Sigmoid colon (tissue), 7 donors: ENCODE data around the gene ZNF710. TPM values are rescaled to one million over a fixed set of nuclear protein-coding genes. Genes with fewer than 3 reads are reported as not detected.
A peak's percentile ranks its signal among the peaks of the same experiment; 100 is the strongest.
"Not testable (repeated sequence)": the region's sequence is repeated elsewhere in the genome, so short reads cannot be mapped to it uniquely, and the experiment has no call there.

ENCODE experiments used
- DNase-seq: peaks from one replicate; pipeline ENCODE4 v3.0.0-alpha.2; 2019
- H3K27ac ChIP-seq, 4 donors: fragments of 200-600 bp; sonication (generic); one replicate each; pipeline ENCODE4 v1.5.1; 2016 to 2019; ENCODE audit warnings: mild to moderate bottlenecking in 1 of 4
- H3K27me3 ChIP-seq, 3 donors: fragments of 200-600 bp; sonication (generic); one replicate each; pipeline ENCODE4 v1.5.1; 2019; ENCODE audit warnings: mild to moderate bottlenecking in 1 of 3
- H3K36me3 ChIP-seq, 4 donors: fragments of 200-600 bp; sonication (generic); one replicate each; pipeline ENCODE4 v1.5.1; 2016 to 2019
- H3K4me1 ChIP-seq, 4 donors: fragments of 200-600 bp; sonication (generic); one replicate each; pipeline ENCODE4 v1.5.1; 2017 to 2019
- H3K4me3 ChIP-seq, 4 donors: fragments of 200-600 bp; sonication (generic); one replicate each; pipeline ENCODE4 v1.5.1; 2017 to 2019; ENCODE audit warnings: mild to moderate bottlenecking in 2 of 4, moderate library complexity in 1 of 4
- H3K9me3 ChIP-seq, 4 donors: fragments of 200-600 bp in 3 of 4; sonication (generic) in 3 of 4; one replicate each; pipeline versions ENCODE4 v1.5.1 to v1.6.1; 2013 to 2019
- EP300 ChIP-seq, 4 donors: sonication (generic); formaldehyde crosslinking; IDR thresholded peaks; one replicate each; pipeline ENCODE4 v1.6.1; 2017; ENCODE audit warnings: antibody characterized with exemption in 4 of 4
- POLR2A ChIP-seq, 2 donors: fragments of 450-650 bp; IDR thresholded peaks; one replicate each; pipeline ENCODE4 v1.6.1; 2016; ENCODE audit warnings: antibody characterized with exemption in 2 of 2, mild to moderate bottlenecking in 2 of 2, moderate library complexity in 2 of 2
- POLR2AphosphoS5 ChIP-seq, 4 donors: sonication (generic); formaldehyde crosslinking; IDR thresholded peaks; one replicate each; pipeline ENCODE4 v1.6.1; 2017; ENCODE audit warnings: antibody characterized with exemption in 4 of 4
- WGBS, 2 donors: extraction: QIAGEN DNeasy Blood & Tissue Kit; methylation state at CpG; one replicate each; pipeline ENCODE4 v1.1.7; 2013; 5-methylcytosine and 5-hydroxymethylcytosine counted together
- intact Hi-C: fragments of 100-400 bp; cut with DNase I; formaldehyde crosslinking; loops from one replicate; pipeline ENCODE4 v1.15.1; 2023
- polyA plus RNA-seq, 3 donors: library from polyadenylated mRNA; stranded (reverse); fragments of 200-250 nt; gene quantifications; one replicate each; pipeline ENCODE4 v1.2.3, GENCODE V29; 2013
- total RNA-seq, 4 donors: library from RNA; depleted of rRNA; stranded (reverse); fragments of >200 nt; gene quantifications; one replicate each; pipeline ENCODE4 v1.1.0, GENCODE V29; 2016
- TF ChIP-seq, protein P1 (sequence below), 4 experiments: fragments of 450-650 bp in 3 of 4; fragments of 200-600 bp in 1 of 4; IDR thresholded peaks; one replicate each; pipeline ENCODE4 v1.5.1; 2016 to 2019; ENCODE audit warnings: antibody characterized with exemption in 4 of 4, mild to moderate bottlenecking in 3 of 4, moderate library complexity in 2 of 4
- donor health status: healthy with polysubstance abuse.
- donor health status: Bipolar disorder and iron deficiency.
- donor health status: healthy.

The ZNF710 gene
- total and polyA plus RNA-seq, 7 donors, result 5.3 to 28.2 (median 10.0) TPM

DNA sequence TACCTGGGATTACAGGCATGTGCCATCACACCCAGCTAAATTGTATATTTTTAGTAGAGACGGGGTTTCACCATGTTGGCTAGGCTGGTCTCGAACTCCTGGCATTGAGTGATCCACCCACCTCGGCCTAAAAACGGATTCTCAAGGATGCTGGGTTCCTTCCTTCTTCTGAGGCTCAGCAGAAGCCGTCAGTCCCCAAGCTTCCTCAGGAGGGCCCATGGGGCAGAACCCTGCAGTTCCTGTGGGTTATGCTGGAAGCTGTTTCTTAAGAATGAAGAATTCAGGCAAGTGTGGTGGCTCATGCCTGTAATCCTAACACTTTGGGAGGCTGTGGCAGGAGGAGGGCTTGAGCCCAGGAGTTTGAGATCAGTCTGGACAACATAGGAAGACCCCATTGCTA is 29.0 kb upstream of the ZNF710 start:
- TF ChIP-seq POLR2A (IDR thresholded peaks at IDR 0.05), result no peak
- TF ChIP-seq POLR2AphosphoS5 (IDR thresholded peaks at IDR 0.05), result no peak
- TF ChIP-seq EP300 (IDR thresholded peaks at IDR 0.05), result no peak
- TF ChIP-seq, protein P1, sequence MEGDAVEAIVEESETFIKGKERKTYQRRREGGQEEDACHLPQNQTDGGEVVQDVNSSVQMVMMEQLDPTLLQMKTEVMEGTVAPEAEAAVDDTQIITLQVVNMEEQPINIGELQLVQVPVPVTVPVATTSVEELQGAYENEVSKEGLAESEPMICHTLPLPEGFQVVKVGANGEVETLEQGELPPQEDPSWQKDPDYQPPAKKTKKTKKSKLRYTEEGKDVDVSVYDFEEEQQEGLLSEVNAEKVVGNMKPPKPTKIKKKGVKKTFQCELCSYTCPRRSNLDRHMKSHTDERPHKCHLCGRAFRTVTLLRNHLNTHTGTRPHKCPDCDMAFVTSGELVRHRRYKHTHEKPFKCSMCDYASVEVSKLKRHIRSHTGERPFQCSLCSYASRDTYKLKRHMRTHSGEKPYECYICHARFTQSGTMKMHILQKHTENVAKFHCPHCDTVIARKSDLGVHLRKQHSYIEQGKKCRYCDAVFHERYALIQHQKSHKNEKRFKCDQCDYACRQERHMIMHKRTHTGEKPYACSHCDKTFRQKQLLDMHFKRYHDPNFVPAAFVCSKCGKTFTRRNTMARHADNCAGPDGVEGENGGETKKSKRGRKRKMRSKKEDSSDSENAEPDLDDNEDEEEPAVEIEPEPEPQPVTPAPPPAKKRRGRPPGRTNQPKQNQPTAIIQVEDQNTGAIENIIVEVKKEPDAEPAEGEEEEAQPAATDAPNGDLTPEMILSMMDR (IDR thresholded peaks at IDR 0.05), result no peak
- Histone ChIP-seq H3K4me3 (no peak overlapping the region), H3K27ac (no peak overlapping the region), H3K9me3 (no peaks in the 10 kb centered on the region), H3K27me3 (no peaks in the 10 kb centered on the region), H3K4me1 (peaks cover 0 to 9% (median 0%) of the 10 kb centered on the region in 4 donors), H3K36me3 (no peaks in the 10 kb centered on the region)
- WGBS, 2 donors, result 73 to 74% methylated on average over 5 of the region's 5 CpGs
- intact Hi-C loops, result no loop called here
- no peak for DNase-seq

DNA sequence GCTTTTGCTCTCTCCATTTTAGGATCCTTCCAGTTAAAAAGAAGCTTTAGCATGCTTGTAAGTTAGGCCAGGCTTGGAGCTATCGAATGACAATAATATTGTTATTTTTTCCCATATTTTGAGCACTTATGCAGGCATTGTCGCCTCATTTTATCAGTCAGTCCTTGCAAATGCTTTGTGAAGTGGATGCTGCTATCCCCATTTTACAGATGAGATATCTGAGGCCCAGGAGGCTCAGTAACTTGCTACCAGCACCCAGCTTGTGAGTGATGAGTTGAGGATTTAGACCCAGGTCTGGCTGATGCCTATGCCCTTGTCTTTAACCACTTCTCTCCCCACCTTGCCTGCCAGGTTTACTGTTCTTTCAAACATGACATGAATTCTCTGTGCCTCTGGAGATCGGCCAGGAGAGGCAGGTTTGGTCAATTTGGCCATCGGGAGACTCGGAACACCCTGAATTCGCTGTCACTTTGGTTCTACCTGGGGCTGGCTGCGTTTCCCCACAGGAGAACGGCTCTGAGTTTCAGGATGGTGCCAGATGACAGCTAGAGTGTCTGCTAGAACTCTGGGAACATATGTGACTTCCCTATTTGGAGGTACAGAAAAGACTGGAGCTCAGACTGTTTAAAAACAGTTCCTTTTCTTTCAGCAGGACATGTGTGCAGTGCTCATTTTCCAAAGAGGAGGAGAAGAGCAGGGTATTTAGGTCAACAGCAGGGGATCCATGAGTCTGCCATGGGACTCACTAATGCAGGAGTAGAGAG is 25.5 kb upstream of the ZNF710 start:
- peak; percentile 39 for DNase-seq
- no peak for TF ChIP-seq EP300 (IDR thresholded peaks at IDR 0.05)
- TF ChIP-seq POLR2A (IDR thresholded peaks at IDR 0.05), result no peak
- TF ChIP-seq, protein P1 (IDR thresholded peaks at IDR 0.05), result no peak
- no peak for TF ChIP-seq POLR2AphosphoS5 (IDR thresholded peaks at IDR 0.05)
- Histone ChIP-seq H3K27me3 (no peaks in the 10 kb centered on the region), H3K27ac (no peak overlapping the region), H3K4me3 (no peak overlapping the region), H3K4me1 (peaks cover 0 to 9% (median 0%) of the 10 kb centered on the region in 4 donors), H3K9me3 (no peaks in the 10 kb centered on the region), H3K36me3 (no peaks in the 10 kb centered on the region)
- 88 to 94% methylated on average over 8 of the region's 8 CpGs for WGBS, 2 donors
- intact Hi-C loops, result no loop called here

DNA sequence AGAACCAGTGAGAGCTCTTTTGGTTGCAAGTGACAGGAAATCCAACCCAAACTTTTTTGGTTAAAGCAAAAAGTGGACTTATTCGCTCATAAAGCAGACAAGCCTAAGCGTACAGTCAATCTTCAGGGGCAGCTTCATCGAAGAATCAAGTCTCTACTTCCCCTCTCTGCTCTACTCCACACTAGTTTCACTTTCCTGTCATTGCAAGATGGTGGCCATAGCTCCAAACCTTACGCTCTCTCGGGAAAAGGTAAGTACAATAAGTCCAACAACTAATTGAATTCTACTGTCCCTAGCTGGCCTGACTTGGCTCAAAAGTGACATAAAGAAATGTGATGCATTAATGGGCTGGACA is 24.9 kb upstream of the ZNF710 start:
- WGBS, 2 donors, result 75 to 91% methylated on average over 5 of the region's 5 CpGs
- no peak for TF ChIP-seq POLR2AphosphoS5 (IDR thresholded peaks at IDR 0.05)
- TF ChIP-seq EP300 (IDR thresholded peaks at IDR 0.05), result no peak
- TF ChIP-seq, protein P1 (IDR thresholded peaks at IDR 0.05), result no peak
- TF ChIP-seq POLR2A (IDR thresholded peaks at IDR 0.05), result no peak
- Histone ChIP-seq H3K4me1 (peaks cover 0 to 9% (median 0%) of the 10 kb centered on the region in 4 donors), H3K27me3 (no peaks in the 10 kb centered on the region), H3K4me3 (no peak overlapping the region), H3K27ac (no peak overlapping the region), H3K9me3 (no peaks in the 10 kb centered on the region), H3K36me3 (no peaks in the 10 kb centered on the region)
- intact Hi-C loops, result no loop called here
- peak; percentile 11 for DNase-seq

DNA sequence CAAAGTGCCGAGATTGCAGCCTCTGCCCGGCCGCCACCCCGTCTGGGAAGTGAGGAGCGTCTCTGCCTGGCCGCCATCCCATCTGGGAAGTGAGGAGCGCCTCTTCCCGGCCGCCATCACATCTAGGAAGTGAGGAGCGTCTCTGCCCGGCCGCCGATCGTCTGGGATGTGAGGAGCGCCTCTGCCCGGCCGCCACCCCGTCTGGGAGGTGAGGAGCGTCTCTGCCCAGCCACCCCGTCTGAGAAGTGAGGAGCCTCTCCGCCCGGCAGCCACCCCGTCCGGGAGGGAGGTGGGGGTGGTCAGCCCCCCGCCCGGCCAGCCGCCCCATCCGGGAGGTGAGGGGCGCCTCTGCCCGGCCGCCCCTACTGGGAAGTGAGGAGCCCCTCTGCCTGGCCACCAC is 23.3 kb upstream of the ZNF710 start:
- H3K9me3 ChIP-seq, H3K4me3 ChIP-seq, H3K27ac ChIP-seq, H3K4me1 ChIP-seq, H3K27me3 ChIP-seq, H3K36me3 ChIP-seq, intact Hi-C loops: not testable (repeated sequence)
- DNase-seq, result peak; percentile 15
- 97 to 98% methylated on average over 30 of the region's 31 CpGs for WGBS, 2 donors

DNA sequence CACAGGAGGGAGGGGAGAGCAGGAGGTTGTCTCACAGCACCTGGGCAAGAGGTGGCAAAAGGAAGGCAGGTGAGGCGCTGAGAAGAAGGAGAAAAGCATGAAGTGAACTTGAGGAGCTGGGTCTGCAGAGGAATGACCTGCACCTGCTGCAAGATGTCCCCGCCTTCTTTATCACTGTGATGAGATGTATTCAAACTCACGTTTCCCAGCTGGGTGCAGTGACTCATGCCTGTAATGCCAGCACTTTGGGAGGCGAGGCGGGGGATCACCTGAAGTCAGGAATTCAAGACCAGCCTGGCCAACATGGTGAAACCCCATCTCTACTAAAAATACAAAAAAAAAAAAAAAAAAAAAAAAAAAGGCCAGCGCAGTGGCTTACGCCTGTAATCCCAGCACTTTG is 22.2 kb upstream of the ZNF710 start:
- TF ChIP-seq EP300 (IDR thresholded peaks at IDR 0.05) (no peak), POLR2A (IDR thresholded peaks at IDR 0.05) (no peak), POLR2AphosphoS5 (IDR thresholded peaks at IDR 0.05) (no peak)
- TF ChIP-seq, protein P1 (IDR thresholded peaks at IDR 0.05), result no peak
- DNase-seq, result peak; percentile 45
- intact Hi-C loops, result no loop called here
- whole genome bisulfite sequencing, 2 donors, result 51 to 82% methylated on average over 7 of the region's 7 CpGs
- Histone ChIP-seq H3K27me3 (no peaks in the 10 kb centered on the region), H3K27ac (no peak overlapping the region), H3K4me1 (no peaks in the 10 kb centered on the region), H3K36me3 (no peaks in the 10 kb centered on the region), H3K9me3 (no peaks in the 10 kb centered on the region), H3K4me3 (no peak overlapping the region)
